NCI-H748 (cell line): ENCODE results near the gene CAMTA1.
"Not testable (repeated sequence)": the region's sequence is repeated elsewhere in the genome, so short reads cannot be mapped to it uniquely, and the experiment has no call there.

Experiments
- DNase-seq: peaks from one replicate; lab custom pipeline; 2025; ENCODE audit not compliant: unreplicated experiment; lab: John Stamatoyannopoulos, UW

CAMTA1 gene

DNA sequence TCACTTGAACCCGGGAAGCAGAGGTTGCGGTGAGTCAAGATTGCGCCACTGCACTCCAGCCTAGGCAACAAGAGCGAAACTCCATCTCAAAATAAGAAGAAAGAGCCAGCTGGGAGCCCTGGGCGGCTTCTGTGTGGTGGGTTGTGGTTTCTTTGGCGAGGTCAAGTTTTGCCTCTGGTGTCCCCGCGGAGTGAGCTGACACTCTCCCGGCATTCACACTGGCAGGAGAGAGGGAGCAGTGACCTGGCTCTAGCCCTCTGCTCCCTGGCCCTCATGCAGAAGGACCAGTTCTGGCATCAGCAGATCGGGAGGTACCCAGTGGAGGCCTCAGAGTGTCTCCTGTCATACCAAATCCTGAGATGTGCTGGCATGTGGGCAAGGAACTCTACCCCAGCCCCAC lies 904.8 kb downstream of the CAMTA1 start:
- DNase-seq, result no peak

GRCh38 chr1:7690496-7691182 lies 905.4 kb downstream of the CAMTA1 start:
- no peak for DNase-seq

DNA sequence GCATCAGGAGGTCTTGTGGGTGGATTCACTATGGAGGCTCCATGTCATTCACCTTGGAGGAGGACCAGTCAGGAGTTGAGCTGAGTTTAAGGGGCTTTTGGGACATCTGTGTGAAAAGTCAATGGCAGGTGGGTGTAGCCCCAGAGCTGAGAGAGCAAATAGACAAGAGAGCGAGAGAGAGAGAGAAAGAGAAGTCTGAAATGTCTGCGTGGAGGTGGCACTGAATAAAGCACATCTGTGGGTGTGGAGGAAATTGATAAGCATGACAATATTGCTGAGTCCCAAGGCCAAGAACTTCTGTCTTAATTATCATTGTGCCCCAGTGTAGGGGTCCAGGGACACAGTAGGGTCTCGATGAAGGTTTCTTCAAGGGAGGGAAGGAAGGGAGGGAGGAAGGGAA lies 906.3 kb downstream of the CAMTA1 start:
- DNase-seq, result no peak

DNA sequence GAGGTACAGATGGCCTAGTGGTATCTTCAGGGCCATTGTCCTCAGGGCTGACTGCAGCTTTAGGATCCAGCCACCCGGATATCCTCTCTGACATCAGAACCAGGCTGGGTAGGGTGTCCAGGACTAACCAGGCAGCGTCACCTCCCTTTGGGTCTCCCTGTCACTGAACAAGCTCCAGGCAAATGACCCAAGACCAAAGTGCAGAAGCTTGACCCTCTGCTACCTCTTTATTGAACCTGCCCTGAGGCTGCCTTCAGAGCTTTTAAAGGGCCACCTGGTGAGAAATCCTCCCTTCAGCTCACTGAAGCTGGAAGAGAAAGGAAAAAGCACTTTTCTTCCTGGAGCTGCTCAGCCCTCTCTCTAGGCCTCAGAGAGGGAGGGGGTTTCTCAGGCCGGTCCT lies 906.8 kb downstream of the CAMTA1 start:
- no peak for DNase-seq

DNA sequence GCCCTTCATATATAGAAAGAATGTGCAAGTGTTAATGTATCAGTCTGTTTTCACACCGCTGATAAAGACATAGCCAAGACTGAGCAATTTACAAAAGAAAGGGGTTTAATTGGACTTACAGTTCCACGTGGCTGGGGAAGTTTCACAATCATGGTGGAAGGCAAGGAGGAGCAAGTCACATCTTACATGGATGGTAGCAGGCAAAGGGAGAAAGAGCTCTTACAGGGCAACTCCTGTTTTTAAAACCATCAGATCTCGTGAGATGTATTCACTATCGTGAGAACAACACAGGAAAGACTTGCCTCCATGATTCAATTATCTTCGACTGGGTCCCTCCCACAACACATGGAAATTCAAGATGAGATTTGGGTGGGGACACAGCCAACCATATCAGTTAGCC lies 907.8 kb downstream of the CAMTA1 start:
- not testable (repeated sequence) for DNase-seq

GRCh38 chr1:7693662-7694061 lies 908.4 kb downstream of the CAMTA1 start:
- no peak for DNase-seq

GRCh38 chr1:7694600-7695496 lies 909.6 kb downstream of the CAMTA1 start:
- no peak for DNase-seq

- no peak for DNase-seq
Measured at GRCh38 chr1:7695497-7696117, 910.4 kb downstream of the CAMTA1 start.

GRCh38 chr1:7698641-7699040 lies 913.4 kb downstream of the CAMTA1 start:
- DNase-seq, result no peak

DNA sequence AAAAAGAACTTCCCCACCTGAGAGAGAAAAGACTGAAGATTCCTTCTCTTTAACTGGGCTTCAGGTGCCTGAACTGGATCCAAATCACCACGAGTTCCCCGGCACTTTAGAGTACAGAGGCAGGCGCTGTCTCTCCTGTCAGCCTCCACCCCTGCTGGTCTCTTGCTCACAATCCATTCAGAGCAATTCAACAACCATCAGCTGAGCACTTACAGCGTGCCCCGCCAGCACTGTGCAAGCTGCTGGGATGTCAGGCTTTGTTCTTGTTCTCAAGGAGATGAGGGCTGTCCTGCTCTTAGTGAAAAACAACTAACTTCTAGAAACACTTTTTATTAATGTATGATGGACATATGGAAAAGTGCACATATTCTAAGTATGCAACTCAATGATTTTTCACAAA lies 917.1 kb downstream of the CAMTA1 start:
- peak; percentile 66 for DNase-seq

DNA sequence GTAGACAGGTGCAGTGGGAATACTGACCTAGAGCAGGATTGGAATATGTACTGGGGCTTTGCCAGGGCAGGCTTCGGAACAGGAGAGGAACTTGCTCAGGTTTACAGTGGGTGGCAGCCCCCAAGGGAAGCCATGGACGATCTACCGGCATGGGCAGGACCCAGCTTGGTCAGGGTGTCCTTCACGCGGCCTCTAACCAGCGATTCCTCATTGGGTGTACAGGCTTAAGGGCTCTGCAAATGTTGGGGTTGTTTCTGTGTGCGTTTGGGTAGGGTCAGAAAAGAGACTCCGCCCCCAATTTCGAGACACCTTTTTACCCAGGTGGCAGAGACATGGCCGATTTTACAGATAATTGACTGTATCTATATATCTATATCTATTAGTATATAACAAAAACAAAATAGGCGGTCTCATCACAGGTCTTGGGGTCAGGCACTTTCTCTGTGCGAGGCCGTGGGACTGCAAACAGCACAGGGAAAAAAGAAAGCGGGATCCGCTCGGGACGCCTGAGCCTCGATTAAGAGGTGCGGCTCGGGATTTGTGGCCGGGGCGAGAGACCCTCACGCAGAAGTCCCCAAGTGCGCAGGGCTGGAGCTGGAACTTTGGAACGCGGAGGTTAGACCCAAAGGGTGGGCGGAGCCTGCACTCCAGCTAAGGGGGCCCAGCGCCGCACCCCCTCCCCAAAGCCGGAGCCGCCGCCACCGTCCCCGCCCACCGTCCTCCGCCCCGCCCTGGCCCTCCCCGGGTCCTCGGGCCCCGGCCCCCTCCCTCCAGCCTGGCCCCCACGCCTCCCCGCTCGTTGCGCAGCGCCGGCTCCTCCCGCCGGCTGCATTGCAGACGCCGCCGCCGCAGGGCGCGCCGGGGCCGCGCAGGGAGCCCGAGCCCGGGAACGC lies 918.3 kb downstream of the CAMTA1 start:
- peak; percentile 48 for DNase-seq

DNA sequence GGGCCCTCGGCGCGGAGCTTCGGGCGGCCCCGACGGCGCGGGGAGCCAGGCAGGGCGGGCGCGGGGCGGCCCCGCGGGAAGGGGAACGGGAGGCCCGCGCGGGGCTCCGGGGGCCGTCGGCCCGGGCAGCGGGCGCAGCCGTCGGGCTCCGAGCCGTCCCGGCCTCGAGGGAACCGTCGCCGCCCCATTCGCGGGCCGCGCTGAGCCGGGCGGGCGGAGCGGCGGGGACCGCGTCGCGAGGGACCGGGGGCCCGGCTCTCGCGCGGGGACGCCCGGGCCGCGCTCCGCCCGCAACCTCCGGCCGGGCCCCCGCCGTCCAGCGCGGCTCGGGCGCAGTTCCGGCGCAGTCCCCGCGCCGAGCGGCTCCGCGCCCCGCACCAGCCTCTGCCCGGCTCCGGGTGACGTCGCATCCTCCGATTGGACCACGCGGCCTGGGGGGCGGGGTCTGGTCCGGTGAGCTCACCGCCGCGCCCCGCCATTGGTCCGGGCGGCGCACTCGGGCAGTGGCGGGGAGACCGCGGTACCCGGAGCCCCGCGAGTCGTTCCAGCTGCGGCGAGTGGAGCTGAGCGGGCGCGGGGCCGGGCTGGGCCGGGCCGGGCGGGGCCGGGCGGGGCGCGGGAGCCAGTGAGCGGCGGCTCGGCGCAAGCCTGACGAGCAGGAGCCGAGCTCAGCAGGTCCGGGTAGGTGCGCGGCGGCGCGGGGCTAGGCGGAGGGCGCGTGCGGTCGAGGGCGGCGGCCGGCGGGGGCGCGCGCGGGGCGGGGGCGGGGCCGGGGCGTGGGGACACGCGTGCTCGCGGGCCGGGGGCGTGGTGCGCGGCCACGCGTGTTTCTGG lies 919.2 kb downstream of the CAMTA1 start:
- peak; percentile 91 for DNase-seq

- peak; percentile 61 for DNase-seq
Measured at GRCh38 chr1:7705048-7705907, 920.0 kb downstream of the CAMTA1 start.

- DNase-seq, result peak; percentile 38
Measured at GRCh38 chr1:7705908-7706216, 920.6 kb downstream of the CAMTA1 start.

GRCh38 chr1:7707527-7707926 lies 922.3 kb downstream of the CAMTA1 start:
- no peak for DNase-seq

GRCh38 chr1:7708065-7708464 lies 922.8 kb downstream of the CAMTA1 start:
- not testable (repeated sequence) for DNase-seq

GRCh38 chr1:7710859-7711258 lies 925.6 kb downstream of the CAMTA1 start:
- no peak for DNase-seq

GRCh38 chr1:7712731-7713323 lies 927.6 kb downstream of the CAMTA1 start:
- no peak for DNase-seq

DNA sequence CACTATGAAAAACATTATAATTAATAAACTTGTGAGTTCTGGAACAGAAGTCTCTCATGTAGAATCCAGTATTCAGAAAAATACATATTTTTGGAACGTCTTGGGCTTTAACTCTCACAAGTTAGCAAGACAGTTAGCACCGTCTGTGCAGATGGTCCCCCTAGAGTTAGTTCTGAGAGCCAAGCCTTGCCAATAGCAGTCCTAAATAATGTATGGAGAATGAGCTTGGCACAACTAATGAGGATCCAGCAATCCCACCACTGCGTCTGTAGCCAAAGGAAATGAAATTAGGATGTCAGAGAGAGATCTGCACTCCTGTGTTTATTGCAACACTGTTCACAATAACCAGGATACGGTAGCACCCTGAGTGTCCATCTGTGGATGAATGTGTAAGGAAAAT lies 931.3 kb downstream of the CAMTA1 start:
- DNase-seq, result no peak
